SK-MEL-5 (cell line): ENCODE results near the gene CCZ1. TPM values are rescaled to one million over a fixed set of nuclear protein-coding genes. Genes with fewer than 3 reads are reported as not detected.
"Not testable (repeated sequence)": the region's sequence is repeated elsewhere in the genome, so short reads cannot be mapped to it uniquely, and the experiment has no call there.

ENCODE experiments used
- DNase-seq: peaks from one replicate; pipeline ENCODE4 v3.0.0-alpha.2; 2016; ENCODE audit warnings: low read depth, low spot score
- in situ Hi-C: cut with HindIII; loops from 2 replicates; pipeline ENCODE4 v1.10.0; 2016; ENCODE audit warnings: low sequenced_read_pairs, high pct_unique_total_duplicates, low pct_unique_long_range_greater_than_20kb
- polyA plus RNA-seq, 2 experiments: library from polyadenylated mRNA; depleted of rRNA; stranded (reverse); fragments of >200 nt; gene quantifications; 2 replicates each; pipeline ENCODE4 v1.2.3, GENCODE V29; 2015
- total RNA-seq: library from RNA; depleted of rRNA; stranded (reverse); fragments of >200 nt; shearing (Covaris generic); gene quantifications from 2 replicates; pipeline ENCODE4 v1.2.3, GENCODE V29; 2014; rRNA removed

Gene CCZ1
- 103 and 104 TPM in 2 replicates for total RNA-seq
- polyA plus RNA-seq (2015; cell fraction: cytosol; rRNA removed) = 111 and 123 TPM in 2 replicates
- 84.3 and 88.3 TPM in 2 replicates for polyA plus RNA-seq (2015; cell fraction: nucleus; rRNA removed)

DNA sequence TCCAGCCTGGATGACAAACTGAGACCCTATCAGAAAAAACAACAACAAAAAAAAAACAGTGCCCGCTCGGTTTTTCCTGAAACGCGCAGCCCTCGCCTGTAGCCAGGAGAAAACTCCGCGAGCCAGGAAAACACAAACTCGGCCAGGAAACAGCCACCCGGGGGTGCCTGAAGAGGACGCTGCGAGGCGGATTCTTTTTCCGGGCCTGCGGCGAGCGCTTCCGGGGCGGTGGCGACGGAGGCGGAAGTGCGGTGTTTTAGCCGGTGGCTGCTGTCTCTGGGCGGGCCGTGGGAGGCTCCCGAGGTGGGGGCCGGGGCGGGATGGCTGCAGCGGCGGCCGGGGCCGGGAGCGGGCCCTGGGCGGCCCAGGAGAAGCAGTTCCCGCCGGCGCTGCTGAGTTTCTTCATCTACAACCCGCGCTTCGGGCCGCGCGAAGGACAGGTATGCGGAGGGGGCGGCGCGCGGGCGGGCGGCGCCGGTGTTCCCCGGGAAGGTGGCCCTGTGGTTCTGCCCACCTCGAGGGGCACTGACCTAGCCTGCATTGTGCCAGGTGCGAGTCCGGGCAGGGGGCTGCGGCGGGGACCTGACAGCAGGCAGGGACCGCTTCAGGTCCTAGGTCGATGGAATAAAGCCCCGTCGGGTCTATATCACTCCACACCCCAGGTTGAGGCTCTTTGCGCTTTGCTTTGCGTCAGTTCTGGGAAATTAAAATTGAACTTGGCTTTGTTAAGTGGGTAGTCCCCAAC lies at the start of gene CCZ1:
TSS of gene CCZ1 (plus strand) at position 254 of the 745 bp plus-strand sequence. CDS start at position 321, 67 bp downstream.
- in situ Hi-C loops = not testable (repeated sequence)
- DNase-seq = peak; percentile 79

- in situ Hi-C loops = no loop called here
These were observed 47.6 kb upstream of the CCZ1 start for GRCh38 chr7:5850944-5851343.

GRCh38 chr7:5854738-5855137 lies 43.8 kb upstream of the CCZ1 start:
- peak; percentile 59 for DNase-seq
- in situ Hi-C loops = no loop called here

More at GRCh38 chr7:5850944-5851343, 47.6 kb upstream of the CCZ1 start:
- DNase-seq = no peak

- DNase-seq, in situ Hi-C loops: not testable (repeated sequence)
These were observed 41.4 kb upstream of the CCZ1 start for GRCh38 chr7:5857041-5857575.

- in situ Hi-C loops, DNase-seq: not testable (repeated sequence)
These were observed 40.0 kb upstream of the CCZ1 start for GRCh38 chr7:5858494-5858893.

- in situ Hi-C loops, DNase-seq: not testable (repeated sequence)
These were observed 37.3 kb upstream of the CCZ1 start for GRCh38 chr7:5861281-5861680.

- in situ Hi-C loops = not testable (repeated sequence)
These were observed 35.7 kb upstream of the CCZ1 start for GRCh38 chr7:5862753-5863366.

GRCh38 chr7:5865279-5865931 lies 33.1 kb upstream of the CCZ1 start:
- in situ Hi-C loops, DNase-seq: not testable (repeated sequence)

More at GRCh38 chr7:5862753-5863366, 35.7 kb upstream of the CCZ1 start:
- not testable (repeated sequence) for DNase-seq

- DNase-seq = no peak
- in situ Hi-C loops = no loop called here
These were observed 31.5 kb upstream of the CCZ1 start for GRCh38 chr7:5867060-5867459.

- in situ Hi-C loops = not testable (repeated sequence)
These were observed 29.6 kb upstream of the CCZ1 start for GRCh38 chr7:5868928-5869341.

DNA sequence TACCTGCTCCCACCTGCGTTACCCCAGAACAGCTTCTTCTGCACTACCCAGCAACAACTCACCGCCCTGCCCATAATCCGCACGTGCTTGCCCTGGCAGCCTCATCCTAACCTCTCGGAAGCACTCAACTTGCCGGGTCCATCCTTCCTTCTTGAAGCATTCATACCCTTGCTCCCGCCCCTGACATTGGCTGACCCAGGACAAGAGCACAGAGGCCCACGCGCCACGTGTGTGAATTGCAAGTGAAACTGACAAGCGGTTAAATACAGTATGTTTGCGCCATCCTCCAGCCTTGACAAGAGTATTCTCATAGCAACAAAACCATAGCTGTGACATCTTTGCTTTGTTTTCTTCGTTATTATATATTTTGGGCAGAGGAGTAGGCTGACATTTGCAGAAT lies 28.8 kb upstream of the CCZ1 start:
- no peak for DNase-seq

More at GRCh38 chr7:5868928-5869341, 29.6 kb upstream of the CCZ1 start:
- not testable (repeated sequence) for DNase-seq

GRCh38 chr7:5870311-5870710 lies 28.2 kb upstream of the CCZ1 start:
- in situ Hi-C loops = no loop called here
- DNase-seq = no peak

More for the DNA sequence above, 28.8 kb upstream of the CCZ1 start:
- in situ Hi-C loops = no loop called here

DNA sequence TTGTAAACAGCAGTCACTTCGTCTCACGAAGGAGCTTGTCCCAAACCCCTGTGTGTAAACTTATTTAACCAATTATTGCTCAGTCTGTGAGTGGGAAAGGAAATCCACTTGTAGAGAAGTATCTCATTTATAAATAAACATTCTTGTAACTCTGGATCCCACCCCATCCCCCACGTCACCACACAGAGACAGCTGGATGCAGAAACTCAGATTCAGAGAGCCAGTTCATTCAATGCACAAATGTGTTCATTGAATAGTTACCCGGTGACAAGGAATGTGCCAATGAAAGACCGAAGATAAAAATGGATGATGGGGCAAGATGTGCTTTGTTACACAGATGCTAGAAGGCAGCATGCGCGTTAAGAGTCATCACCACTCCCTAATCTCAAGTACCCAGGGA lies 26.2 kb upstream of the CCZ1 start:
- in situ Hi-C loops = no loop called here
- no peak for DNase-seq

- DNase-seq, in situ Hi-C loops: not testable (repeated sequence)
These were observed 18.9 kb upstream of the CCZ1 start for GRCh38 chr7:5879591-5879990.

GRCh38 chr7:5880106-5880505 lies 18.4 kb upstream of the CCZ1 start:
- DNase-seq, in situ Hi-C loops: not testable (repeated sequence)

DNA sequence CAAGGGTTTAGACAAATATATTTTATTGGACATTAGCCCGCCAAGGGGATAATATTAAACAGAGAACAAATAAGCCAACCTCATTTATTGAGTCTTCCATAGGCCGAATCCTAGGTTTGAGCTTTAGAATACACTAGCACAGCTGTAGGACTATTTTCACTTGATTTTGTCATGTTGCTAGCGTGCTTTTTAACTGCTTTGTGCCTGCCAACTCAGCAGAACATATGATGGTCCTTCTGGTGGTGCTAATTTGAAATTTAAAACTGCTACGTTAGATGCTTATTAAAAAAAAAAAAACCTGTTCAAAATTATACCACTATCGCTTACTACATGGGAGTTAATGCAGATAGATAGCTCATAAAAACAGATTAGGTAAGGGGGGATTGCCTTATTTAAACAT lies 14.1 kb upstream of the CCZ1 start:
- in situ Hi-C loops, DNase-seq: not testable (repeated sequence)

DNA sequence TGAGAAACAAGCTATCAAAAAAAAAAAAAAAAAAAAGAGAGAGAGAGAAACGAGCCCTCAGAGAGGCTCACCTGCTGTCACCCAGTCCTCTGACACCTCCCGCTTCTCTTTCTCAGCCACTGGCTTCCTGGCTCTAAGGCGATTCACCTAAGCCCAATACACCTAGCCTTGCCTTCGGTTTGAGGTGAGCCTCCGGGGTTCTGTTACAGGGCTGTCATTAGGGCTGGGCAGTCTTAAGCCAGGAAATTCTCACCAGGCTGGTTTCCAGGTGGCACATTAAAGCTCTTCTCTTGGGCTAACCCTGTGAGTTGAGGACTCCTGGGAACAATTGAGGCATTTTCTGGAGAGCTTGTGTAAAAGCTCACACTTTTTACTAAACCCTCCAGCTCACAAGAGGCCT lies 10.5 kb upstream of the CCZ1 start:
- in situ Hi-C loops, DNase-seq: not testable (repeated sequence)

GRCh38 chr7:5890244-5890643 lies 8.3 kb upstream of the CCZ1 start:
- DNase-seq, in situ Hi-C loops: not testable (repeated sequence)
